Large intestine (tissue), 3 donors: ENCODE results near the gene ADAD2. TPM values are rescaled to one million over a fixed set of nuclear protein-coding genes. Genes with fewer than 3 reads are reported as not detected.

Experiments
- DNase-seq, 2 donors: peaks; one replicate each; pipeline versions ENCODE4 v3.0.0 to v3.0.0-alpha.2; 2013
- H3K27ac ChIP-seq: one replicate; pipeline ENCODE4 v1.5.1; 2013; ENCODE audit warnings: low read length
- H3K27me3 ChIP-seq: 2 replicates; pipeline ENCODE4 v1.6.1; 2013; ENCODE audit warnings: low read length; ENCODE audit not compliant: control insufficient read depth, insufficient read depth
- H3K36me3 ChIP-seq: 2 replicates; pipeline ENCODE4 v1.6.1; 2013; ENCODE audit warnings: low read length; ENCODE audit not compliant: control insufficient read depth, insufficient read depth
- H3K4me1 ChIP-seq: one replicate; pipeline ENCODE4 v1.6.1; 2013; ENCODE audit warnings: low read length; ENCODE audit not compliant: control insufficient read depth, insufficient read depth
- H3K4me3 ChIP-seq: one replicate; pipeline ENCODE4 v1.5.1; 2013; ENCODE audit warnings: low read length
- H3K9me3 ChIP-seq: one replicate; pipeline ENCODE4 v1.6.1; 2013; ENCODE audit warnings: mild to moderate bottlenecking, low read depth, low read length, moderate library complexity; ENCODE audit not compliant: control insufficient read depth
- WGBS: methylation state at CpG from one replicate; pipeline ENCODE4 v1.1.5; 2013; ENCODE audit warnings: low lambda C conversion rate; ENCODE audit not compliant: insufficient coverage; 5-methylcytosine and 5-hydroxymethylcytosine counted together
- polyA plus RNA-seq: library from polyadenylated mRNA; unstranded; fragments of 120-200 nt; gene quantifications from one replicate; pipeline ENCODE4 v1.2.1, GENCODE V29; 2013

Gene ADAD2
- polyA plus RNA-seq, 1 donor, result 0.43 TPM

DNA sequence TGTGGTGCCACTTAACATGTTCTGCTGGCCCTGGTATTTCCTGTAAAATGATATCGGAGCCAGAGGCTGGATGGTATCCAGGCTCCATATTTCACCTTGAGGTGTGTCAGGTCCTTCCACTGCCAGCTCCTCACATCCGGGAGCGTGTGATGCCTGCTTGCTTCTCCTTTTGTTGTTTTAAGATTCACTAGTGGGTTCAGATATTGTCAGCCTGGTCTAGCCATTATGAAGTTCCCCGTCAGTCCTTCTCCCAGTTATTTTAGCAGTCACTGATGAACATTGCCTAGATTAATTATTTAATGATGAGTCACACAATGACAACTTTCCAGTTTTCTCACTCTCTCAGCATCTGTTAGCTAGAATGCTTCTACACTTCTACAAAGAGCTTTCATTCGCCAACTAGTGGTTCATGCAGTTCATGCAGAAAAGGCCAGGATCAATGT, 34.6 kb upstream of the ADAD2 start:
- Histone ChIP-seq H3K4me1 (no peaks in the 10 kb centered on the region), H3K27ac (no peak overlapping the region), H3K36me3 (no peaks in the 10 kb centered on the region), H3K27me3 (peaks cover 14% of the 10 kb centered on the region), H3K9me3 (no peaks in the 10 kb centered on the region), H3K4me3 (no peak overlapping the region)
- DNase-seq, result no peak
- 80% methylated on average over 1 of the region's 5 CpGs for WGBS

DNA sequence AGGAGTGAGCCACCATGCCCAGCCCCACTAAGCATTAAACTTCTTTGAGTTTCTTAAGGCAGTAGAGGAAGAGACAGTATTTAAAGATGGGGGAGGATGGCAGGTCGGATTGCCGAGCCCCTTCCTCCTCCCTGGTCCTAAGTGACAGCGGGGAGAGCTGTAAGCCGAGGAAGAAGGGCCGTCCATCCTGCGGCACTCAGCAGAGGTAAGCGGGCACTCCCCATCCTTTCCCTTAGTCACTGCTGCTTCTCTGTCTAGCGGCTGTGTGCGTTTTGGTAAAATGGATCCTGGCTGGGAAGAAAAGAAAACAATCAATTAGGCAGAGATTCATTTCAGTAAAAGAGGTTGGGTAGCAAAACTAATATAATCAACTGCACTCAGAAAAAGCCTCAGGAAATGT, 31.9 kb upstream of the ADAD2 start:
- no peaks in the 10 kb centered on the region for H3K36me3 ChIP-seq

DNA sequence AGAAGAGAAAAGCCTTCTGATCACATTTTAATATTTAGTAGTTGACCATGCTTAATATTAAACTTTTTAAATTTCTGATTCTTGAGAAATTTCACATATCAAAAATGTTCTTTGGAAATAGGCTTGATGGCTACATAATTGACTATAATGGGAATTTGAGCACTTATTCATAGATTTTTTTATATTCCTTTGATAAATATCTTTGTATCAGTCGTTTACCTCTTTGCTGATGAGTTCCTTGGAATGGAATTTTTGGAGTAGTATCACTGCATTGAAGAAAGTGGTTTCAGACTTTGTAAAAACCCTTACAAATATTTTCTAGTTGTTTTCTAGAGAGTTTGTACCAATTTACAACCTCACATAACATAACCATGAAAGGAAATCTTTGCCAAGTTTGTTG, 31.2 kb upstream of the ADAD2 start:
- no peak for DNase-seq
- no peak overlapping the region for H3K4me3 ChIP-seq
- H3K4me1 ChIP-seq, result no peaks in the 10 kb centered on the region
- H3K9me3 ChIP-seq, result no peaks in the 10 kb centered on the region
- H3K27ac ChIP-seq, result no peak overlapping the region
- H3K27me3 ChIP-seq, result peaks cover 16% of the 10 kb centered on the region
- no peaks in the 10 kb centered on the region for H3K36me3 ChIP-seq
- no CpG with 5 or more reads among the region's 1 CpG for WGBS

More for the DNA sequence above, 31.9 kb upstream of the ADAD2 start:
- Histone ChIP-seq H3K27ac (no peak overlapping the region), H3K4me1 (no peaks in the 10 kb centered on the region), H3K9me3 (no peaks in the 10 kb centered on the region), H3K27me3 (peaks cover 14% of the 10 kb centered on the region), H3K4me3 (no peak overlapping the region)
- DNase-seq, result no peak
- 32% methylated on average over 2 of the region's 9 CpGs for WGBS

DNA sequence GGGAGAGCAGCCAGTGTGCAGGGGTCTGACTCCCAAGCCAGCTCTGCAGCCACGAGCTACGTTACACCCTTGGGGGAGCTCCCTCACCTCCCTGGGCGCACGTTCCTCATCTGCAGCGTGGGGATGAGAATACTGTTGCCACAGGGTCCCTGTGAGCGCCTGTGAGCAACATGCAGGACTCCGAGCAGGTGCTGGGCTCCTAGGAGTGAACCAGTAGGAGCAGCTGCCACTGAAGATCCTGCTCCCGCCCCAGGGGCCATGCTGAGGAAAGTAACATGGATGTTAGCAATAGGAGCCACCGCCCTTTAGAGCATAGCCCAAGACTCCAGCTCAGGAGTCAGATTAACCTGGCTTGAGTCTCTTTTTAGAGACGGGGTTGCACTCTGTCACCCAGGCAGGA, 29.9 kb upstream of the ADAD2 start:
- H3K4me1 ChIP-seq, result no peaks in the 10 kb centered on the region
- H3K36me3 ChIP-seq, result no peaks in the 10 kb centered on the region
- no peak for DNase-seq
- no CpG with 5 or more reads among the region's 10 CpGs for WGBS
- no peaks in the 10 kb centered on the region for H3K9me3 ChIP-seq
- peaks cover 18% of the 10 kb centered on the region for H3K27me3 ChIP-seq
- no peak overlapping the region for H3K27ac ChIP-seq
- H3K4me3 ChIP-seq, result no peak overlapping the region

DNA sequence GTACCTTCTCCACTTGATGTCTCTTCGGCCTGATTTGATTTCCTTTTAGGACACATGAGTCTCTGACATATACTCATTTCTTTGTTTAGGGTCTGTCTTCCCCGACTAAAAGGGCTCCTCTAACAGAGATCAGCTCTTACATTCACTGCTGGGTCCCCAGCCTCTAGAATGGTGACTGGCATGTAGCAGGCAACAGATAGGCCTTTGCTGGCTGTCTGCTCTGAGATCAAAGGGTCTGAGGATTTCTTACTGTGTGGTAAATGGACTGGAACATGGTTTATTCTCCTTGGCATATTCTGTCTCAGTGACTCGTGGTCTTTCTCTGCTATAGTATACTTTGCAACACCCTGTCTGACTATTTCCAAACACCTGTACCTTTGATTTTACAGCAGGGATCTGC, 29.2 kb upstream of the ADAD2 start:
- Histone ChIP-seq H3K27ac (no peak overlapping the region), H3K4me1 (no peaks in the 10 kb centered on the region), H3K4me3 (no peak overlapping the region), H3K36me3 (no peaks in the 10 kb centered on the region), H3K27me3 (peaks cover 18% of the 10 kb centered on the region), H3K9me3 (no peaks in the 10 kb centered on the region)
- WGBS, result 100% methylated on average over 1 of the region's 3 CpGs
- DNase-seq, result no peak

DNA sequence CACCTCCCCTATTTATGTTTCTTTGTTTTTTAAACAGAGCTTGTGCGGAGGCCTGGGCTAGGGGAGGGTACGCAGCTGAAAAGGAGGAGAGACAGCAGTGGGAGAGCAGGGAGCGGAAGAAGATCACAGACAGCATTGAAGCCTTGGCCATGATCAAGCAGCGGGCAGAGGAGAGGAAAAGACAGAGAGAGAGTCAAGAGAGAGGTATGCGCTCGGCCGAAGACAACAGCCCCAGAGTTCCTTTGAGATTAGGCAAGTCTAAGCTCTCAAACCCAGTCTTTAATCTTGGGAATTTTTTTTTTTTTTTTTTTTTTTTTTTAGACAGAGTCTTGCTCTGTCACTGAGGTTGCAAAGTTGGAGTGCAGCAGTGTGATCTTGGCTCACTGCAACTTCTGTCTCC, 25.2 kb upstream of the ADAD2 start:
- H3K4me3 ChIP-seq, result no peak overlapping the region
- peaks cover 13% of the 10 kb centered on the region for H3K27me3 ChIP-seq
- no peaks in the 10 kb centered on the region for H3K36me3 ChIP-seq
- H3K27ac ChIP-seq, result no peak overlapping the region
- 86% methylated on average over 2 of the region's 7 CpGs for WGBS
- no peaks in the 10 kb centered on the region for H3K4me1 ChIP-seq
- no peak for DNase-seq
- H3K9me3 ChIP-seq, result no peaks in the 10 kb centered on the region

DNA sequence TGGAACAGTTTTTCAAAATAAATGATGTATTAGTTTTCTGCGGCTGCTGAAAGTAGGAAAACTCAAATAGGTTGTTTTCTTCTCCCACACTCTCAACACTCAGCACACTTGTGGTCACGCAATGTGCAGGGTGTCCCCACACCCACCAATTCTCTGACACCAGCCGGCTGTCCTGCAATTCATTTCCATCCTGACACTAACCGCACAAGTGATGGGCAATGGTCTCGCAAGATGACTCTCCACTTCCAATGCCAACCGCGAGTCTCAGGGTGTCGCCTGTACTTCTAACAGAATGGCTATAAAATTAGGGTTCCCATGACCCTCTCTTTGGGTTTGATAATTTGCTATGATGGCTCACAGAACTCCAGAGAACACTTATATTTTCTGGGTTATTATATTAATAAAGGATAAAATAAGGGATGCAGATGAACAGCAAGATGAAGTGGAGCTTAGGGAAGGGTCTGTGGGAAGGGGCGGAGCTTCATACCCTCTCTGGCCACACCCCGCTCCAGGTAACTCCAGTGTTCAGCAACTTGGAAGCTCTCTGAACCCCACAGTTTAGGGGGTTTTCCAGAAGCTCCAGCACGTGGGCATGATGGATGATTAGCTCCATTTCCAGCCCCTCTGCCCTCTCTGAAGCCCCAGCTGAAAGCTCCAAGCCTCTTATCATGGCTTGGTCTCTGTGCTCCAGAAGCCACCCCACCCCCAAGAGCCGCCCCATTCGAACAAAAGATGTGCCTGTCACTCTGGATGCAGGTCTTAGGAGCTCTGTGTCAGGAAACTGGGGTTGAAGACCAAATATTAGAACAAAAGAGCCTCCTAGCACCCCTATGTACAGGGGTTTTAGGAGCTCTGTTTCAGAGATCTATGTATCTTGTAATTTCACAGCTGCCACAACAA, 23.9 kb upstream of the ADAD2 start:
- Histone ChIP-seq H3K36me3 (no peaks in the 10 kb centered on the region), H3K27me3 (peaks cover 8% of the 10 kb centered on the region), H3K27ac (no peak overlapping the region), H3K4me3 (no peak overlapping the region), H3K4me1 (no peaks in the 10 kb centered on the region), H3K9me3 (no peaks in the 10 kb centered on the region)
- WGBS, result no CpG with 5 or more reads among the region's 13 CpGs
- no peak for DNase-seq

DNA sequence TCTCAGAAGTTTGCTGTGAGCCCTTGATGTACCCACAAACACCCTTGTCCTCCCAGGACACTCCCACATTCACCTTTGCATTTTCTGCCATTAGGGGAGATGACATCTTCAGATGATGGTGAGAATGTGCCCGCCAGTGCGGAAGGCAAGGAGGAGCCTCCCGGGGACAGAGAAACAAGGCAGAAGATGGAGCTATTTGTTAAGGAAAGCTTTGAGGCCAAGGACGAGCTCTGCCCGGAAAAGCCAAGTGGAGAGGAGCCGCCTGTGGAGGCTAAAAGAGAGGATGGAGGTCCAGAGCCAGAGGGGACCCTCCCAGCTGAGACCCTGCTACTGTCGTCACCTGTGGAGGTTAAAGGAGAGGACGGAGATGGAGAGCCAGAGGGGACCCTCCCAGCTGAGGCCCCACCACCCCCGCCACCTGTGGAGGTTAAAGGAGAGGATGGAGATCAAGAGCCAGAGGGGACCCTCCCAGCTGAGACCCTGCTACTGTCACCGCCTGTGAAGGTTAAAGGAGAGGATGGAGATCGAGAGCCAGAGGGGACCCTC, 21.1 kb upstream of the ADAD2 start:
- DNase-seq, result no peak
- H3K27ac ChIP-seq, result no peak overlapping the region
- H3K36me3 ChIP-seq, result no peaks in the 10 kb centered on the region
- 48% methylated on average over 4 of the region's 11 CpGs for WGBS
- H3K4me1 ChIP-seq, result no peaks in the 10 kb centered on the region
- H3K4me3 ChIP-seq, result no peak overlapping the region
- no peaks in the 10 kb centered on the region for H3K9me3 ChIP-seq
- peaks cover 6% of the 10 kb centered on the region for H3K27me3 ChIP-seq

DNA sequence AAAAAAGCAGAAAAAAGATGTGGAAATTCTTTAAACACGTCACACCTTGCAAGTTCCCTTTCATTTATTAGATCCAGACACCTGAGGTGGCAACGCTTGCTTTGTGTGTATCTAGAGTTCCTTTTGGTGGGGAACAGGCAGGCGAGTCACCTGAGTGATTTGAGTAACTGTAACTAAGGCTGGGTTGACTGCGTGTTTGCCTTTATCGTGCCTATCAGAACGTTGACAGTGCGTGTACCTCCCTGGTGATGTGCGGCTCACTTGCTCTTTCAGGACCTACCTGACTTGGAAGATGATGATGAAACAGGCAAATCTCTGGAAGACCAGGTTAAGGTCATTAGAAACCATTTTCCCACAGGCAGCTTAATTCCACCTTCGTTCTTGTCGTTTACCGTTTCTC, 16.6 kb upstream of the ADAD2 start:
- Histone ChIP-seq H3K9me3 (no peaks in the 10 kb centered on the region), H3K4me1 (peaks cover 17% of the 10 kb centered on the region), H3K36me3 (peaks cover 15% of the 10 kb centered on the region), H3K27ac (no peak overlapping the region), H3K4me3 (no peak overlapping the region), H3K27me3 (no peaks in the 10 kb centered on the region)
- DNase-seq, result no peak
- WGBS, result no CpG with 5 or more reads among the region's 11 CpGs

DNA sequence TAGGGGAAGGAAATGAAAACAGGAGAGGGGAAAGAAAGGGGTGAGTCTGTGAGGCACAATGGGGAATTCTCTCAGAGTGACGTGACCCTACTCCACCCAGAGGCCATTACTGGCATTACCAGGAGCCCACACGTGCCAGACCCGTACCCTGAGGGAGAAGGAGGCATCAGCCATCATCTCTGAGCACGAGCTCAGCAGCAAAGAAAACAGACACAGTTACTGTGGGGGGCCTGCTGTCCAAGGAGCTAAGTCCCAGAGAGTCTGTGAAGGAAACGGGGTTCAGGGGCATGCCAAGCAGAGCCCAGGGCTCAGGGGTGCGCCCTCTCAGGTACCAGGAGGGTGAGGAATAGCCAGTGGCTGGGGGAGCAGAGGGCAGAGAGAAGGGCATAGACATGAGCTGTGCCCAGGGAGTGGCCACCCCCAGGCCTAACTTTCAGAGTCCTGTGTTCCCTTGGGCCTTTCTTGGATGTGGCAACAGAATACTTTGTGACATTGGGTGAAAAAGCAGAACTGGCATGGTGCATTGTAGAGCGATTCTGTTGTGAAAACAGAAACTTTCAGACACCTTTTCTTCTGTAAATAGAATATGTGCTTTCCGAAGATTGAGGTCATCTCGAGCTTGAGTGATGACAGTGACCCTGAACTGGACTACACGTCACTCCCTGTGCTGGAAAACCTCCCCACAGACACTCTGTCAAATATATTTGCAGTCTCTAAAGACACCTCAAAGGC, 15.4 kb upstream of the ADAD2 start:
- peaks cover 17% of the 10 kb centered on the region for H3K4me1 ChIP-seq
- peaks cover 26% of the 10 kb centered on the region for H3K36me3 ChIP-seq
- no CpG with 5 or more reads among the region's 10 CpGs for WGBS
- no peak overlapping the region for H3K27ac ChIP-seq
- no peak overlapping the region for H3K4me3 ChIP-seq
- no peaks in the 10 kb centered on the region for H3K9me3 ChIP-seq
- DNase-seq, result peak in 1 of 2 donors; percentile 30
- H3K27me3 ChIP-seq, result no peaks in the 10 kb centered on the region
